HEK293T (cell line): ENCODE data around the gene BPHL.
"Not testable (repeated sequence)": the region's sequence is repeated elsewhere in the genome, so short reads cannot be mapped to it uniquely, and the experiment has no call there.

Source experiments
- CTCF ChIA-PET: fragments of 350-600 bp; formaldehyde crosslinking; extraction: SDS; loops from one replicate; lab custom pipeline; 2021; ENCODE audit warnings: antibody characterized with exemption, inconsistent platforms; lab: Yijun Ruan, JAX
- POLR2A ChIA-PET: fragments of 350-600 bp; formaldehyde crosslinking; extraction: SDS; loops from one replicate; lab custom pipeline; 2020; ENCODE audit warnings: antibody characterized with exemption, inconsistent platforms; lab: Yijun Ruan, JAX
- DNase-seq: peaks from one replicate; pipeline ENCODE4 v3.0.0; 2012; ENCODE audit warnings: mixed read lengths; ENCODE audit errors: extremely low spot score
- ARNT ChIP-seq: fragments of 450-650 bp; IDR thresholded peaks from 2 replicates; pipeline ENCODE4 v1.6.1; 2017; ENCODE audit warnings: mild to moderate bottlenecking
- BHLHE40 ChIP-seq: fragments of 450-650 bp; IDR thresholded peaks from 2 replicates; pipeline ENCODE4 v1.6.1; 2016; ENCODE audit warnings: mild to moderate bottlenecking, moderate library complexity, borderline replicate concordance
- CTBP1 ChIP-seq: fragments of 450-650 bp; IDR thresholded peaks from 2 replicates; pipeline ENCODE4 v1.6.1; 2016; ENCODE audit warnings: borderline replicate concordance
- ELF4 ChIP-seq: fragments of 450-650 bp; IDR thresholded peaks from 2 replicates; pipeline ENCODE4 v1.6.1; 2017; ENCODE audit warnings: antibody characterized with exemption
- FOXA1 ChIP-seq: fragments of 450-650 bp; IDR thresholded peaks from 2 replicates; pipeline ENCODE4 v1.6.1; 2016; ENCODE audit warnings: mild to moderate bottlenecking
- FOXK2 ChIP-seq: fragments of 450-650 bp; IDR thresholded peaks from 2 replicates; pipeline ENCODE4 v1.6.1; 2016; ENCODE audit warnings: mild to moderate bottlenecking
- FOXM1 ChIP-seq: fragments of 450-650 bp; IDR thresholded peaks from 2 replicates; pipeline ENCODE4 v1.6.1; 2017; ENCODE audit warnings: mild to moderate bottlenecking, borderline replicate concordance
- HDGF ChIP-seq: fragments of 450-650 bp; IDR thresholded peaks from 2 replicates; pipeline ENCODE4 v1.6.1; 2017; ENCODE audit warnings: antibody characterized with exemption, borderline replicate concordance
- L3MBTL2 ChIP-seq: fragments of 450-650 bp; conservative IDR thresholded peaks from 2 replicates; pipeline ENCODE4 v1.6.1; 2016; ENCODE audit warnings: mild to moderate bottlenecking
- LEF1 ChIP-seq: fragments of 450-650 bp; IDR thresholded peaks from 2 replicates; pipeline ENCODE4 v1.6.1; 2017; ENCODE audit warnings: mild to moderate bottlenecking, borderline replicate concordance
- NFRKB ChIP-seq: fragments of 450-650 bp; IDR thresholded peaks from 2 replicates; pipeline ENCODE4 v1.6.1; 2016; ENCODE audit warnings: mild to moderate bottlenecking, moderate library complexity
- SP1 ChIP-seq: fragments of 450-650 bp; IDR thresholded peaks from 2 replicates; pipeline ENCODE4 v1.6.1; 2017
- SUZ12 ChIP-seq: fragments of 450-650 bp; IDR thresholded peaks from 2 replicates; pipeline ENCODE4 v1.6.1; 2016; ENCODE audit warnings: mild to moderate bottlenecking
- TARDBP ChIP-seq: fragments of 450-650 bp; IDR thresholded peaks from 2 replicates; pipeline ENCODE4 v1.6.1; 2016
- ZNF384 ChIP-seq: fragments of 450-650 bp; IDR thresholded peaks from 2 replicates; pipeline ENCODE4 v1.6.1; 2016
- TF ChIP-seq, protein P1 (sequence below): fragments of 450-650 bp; IDR thresholded peaks from 2 replicates; pipeline ENCODE4 v1.6.1; 2016

BPHL gene

DNA sequence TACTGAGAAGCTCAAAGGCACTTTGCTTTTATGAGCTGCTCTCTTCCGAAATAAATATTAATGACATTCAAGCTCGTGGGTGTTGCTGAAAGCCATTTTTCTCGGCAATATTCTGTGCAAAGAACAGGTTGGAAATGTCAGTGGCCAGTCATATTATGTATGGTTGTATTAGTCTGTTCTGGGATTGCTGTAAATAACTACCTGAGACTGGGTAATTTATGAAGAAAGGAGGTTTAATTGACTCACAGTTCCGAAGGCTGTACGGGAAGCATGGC, 76.8 kb downstream of the BPHL start:
- no peak for TF ChIP-seq L3MBTL2
- TF ChIP-seq, protein P1, sequence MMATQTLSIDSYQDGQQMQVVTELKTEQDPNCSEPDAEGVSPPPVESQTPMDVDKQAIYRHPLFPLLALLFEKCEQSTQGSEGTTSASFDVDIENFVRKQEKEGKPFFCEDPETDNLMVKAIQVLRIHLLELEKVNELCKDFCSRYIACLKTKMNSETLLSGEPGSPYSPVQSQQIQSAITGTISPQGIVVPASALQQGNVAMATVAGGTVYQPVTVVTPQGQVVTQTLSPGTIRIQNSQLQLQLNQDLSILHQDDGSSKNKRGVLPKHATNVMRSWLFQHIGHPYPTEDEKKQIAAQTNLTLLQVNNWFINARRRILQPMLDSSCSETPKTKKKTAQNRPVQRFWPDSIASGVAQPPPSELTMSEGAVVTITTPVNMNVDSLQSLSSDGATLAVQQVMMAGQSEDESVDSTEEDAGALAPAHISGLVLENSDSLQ = no peak
- no peak for TF ChIP-seq ZNF384
- no peak for TF ChIP-seq SUZ12
- no peak for TF ChIP-seq BHLHE40
- TF ChIP-seq HDGF = no peak
- no peak for TF ChIP-seq ELF4
- TF ChIP-seq CTBP1 = no peak
- no peak for TF ChIP-seq ARNT
- TF ChIP-seq FOXM1 = no peak
- TF ChIP-seq LEF1 = no peak
- no peak for TF ChIP-seq NFRKB
- CTCF ChIA-PET = interaction anchor here (0.6 to 1.4 kb wide), 3 partner anchors 12 to 564 kb away, joined by 3 to 6 read pairs (median 4); no protein-coding TSS in a partner anchor
- no peak for DNase-seq
- POLR2A ChIA-PET = interaction anchor here (1.8 kb wide), 1 partner anchor 31 kb away, joined by 5 read pairs; no protein-coding TSS in a partner anchor

DNA sequence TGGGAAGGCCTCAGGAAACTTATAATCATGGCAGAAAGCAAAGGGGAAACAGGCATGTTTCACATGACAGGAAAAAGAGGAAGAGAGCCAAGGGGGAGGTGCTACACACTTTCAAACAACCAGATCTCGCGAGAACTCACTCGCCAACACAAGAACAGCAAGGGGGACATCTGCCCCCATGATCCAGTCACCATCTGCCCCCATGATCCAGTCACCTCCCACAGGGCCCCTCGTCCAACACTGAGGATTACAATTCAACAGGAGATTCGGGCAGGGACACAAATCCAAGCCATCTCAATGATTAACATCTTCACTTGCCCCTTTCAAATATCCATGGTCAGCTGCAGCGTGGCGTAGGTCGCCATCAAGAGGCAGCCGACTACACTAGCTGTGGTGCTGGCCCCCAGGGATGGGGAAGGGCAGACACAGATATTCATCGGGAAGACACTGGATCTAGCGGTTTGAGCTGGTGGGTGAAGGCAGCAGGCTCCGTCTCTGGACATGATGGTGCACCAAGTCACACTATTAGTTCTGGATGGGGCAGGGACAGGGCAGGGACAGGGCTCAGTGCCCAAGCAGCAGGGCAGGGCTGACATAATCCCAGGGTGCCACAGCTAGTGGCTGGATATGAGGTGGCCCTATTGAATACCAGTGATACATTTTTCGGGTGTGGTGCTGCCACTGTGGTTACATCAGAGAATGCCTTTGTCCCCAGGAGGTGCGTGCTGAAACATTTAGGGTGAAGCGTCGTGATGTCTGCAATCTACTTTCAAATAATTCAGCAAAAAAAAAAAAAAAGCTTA, 77.4 kb downstream of the BPHL start:
- POLR2A ChIA-PET = interaction anchor here (1.8 kb wide), 1 partner anchor 31 kb away, joined by 5 read pairs; no protein-coding TSS in a partner anchor
- TF ChIP-seq ZNF384 (no peak), BHLHE40 (no peak), ELF4 (no peak), ARNT (no peak), FOXM1 (no peak), FOXA1 (no peak), SP1 (no peak), CTBP1 (no peak), TARDBP (no peak), L3MBTL2 (no peak), FOXK2 (no peak), NFRKB (no peak), LEF1 (no peak), SUZ12 (no peak), HDGF (no peak)
- TF ChIP-seq, protein P1 = no peak
- CTCF ChIA-PET = interaction anchor here (0.6 to 1.4 kb wide), 6 partner anchors 12 to 76 kb away, joined by 3 to 6 read pairs (median 4); no protein-coding TSS in a partner anchor
- DNase-seq = no peak

DNA sequence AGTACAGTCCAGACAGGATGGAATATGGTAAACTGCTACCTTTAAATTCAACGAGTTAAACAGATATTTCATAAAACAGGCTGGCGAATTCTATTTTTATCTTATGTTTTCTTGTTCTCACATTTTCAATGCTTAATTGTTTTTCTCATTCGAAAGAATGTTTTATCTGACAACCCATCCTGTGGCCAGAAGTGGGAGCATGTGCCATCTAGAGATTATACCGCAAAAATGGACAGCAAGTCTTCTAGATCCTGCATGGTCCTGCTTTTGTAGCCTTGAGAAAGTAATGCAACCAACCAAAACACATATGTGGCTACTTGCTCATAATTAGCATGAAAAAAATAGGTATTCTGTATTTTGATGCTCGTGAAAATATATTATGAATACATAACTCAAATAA, 78.3 kb downstream of the BPHL start:
- no peak for DNase-seq
- CTCF ChIA-PET = interaction anchor here (0.6 to 1.4 kb wide), 4 partner anchors 12 to 66 kb away, joined by 3 to 6 read pairs (median 4); no protein-coding TSS in a partner anchor
- POLR2A ChIA-PET = no interaction called here
- TF ChIP-seq HDGF (no peak), LEF1 (no peak), NFRKB (no peak), FOXM1 (no peak), ZNF384 (no peak), CTBP1 (no peak), SP1 (no peak), FOXA1 (no peak), SUZ12 (no peak)
- TF ChIP-seq, protein P1 = no peak

DNA sequence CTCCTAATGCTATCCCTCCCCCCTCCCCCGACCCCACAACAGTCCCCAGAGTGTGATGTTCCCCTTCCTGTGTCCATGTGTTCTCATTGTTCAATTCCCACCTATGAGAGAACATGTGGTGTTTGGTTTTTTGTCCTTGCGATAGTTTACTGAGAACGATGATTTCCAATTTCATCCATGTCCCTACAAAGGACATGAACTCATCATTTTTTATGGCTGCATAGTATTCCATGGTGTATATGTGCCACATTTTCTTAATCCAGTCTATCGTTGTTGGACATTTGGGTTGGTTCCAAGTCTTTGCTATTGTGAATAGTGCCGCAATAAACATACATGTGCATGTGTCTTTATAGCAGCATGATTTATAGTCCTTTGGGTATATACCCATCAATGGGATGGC, 79.2 kb downstream of the BPHL start:
- POLR2A ChIA-PET, CTCF ChIA-PET, DNase-seq: not testable (repeated sequence)

DNA sequence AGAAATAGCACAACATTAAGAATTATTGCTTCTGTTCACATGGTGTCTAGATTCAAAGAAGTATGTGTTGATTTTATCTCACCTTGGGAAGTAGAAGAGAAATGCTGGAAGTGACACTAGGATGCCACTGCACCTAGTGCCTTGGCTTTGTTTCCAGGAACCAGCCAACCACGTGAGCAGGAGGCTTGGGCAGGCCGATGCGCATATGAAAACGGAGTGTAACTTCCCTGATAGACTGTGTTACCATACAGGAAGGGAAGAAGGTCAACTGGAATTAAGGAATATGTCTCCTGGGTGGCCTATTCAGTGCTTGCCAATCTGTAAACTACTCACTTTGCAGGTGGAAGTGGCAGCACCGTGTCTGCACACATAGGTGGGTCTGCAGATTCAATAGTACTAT, 80.9 kb downstream of the BPHL start:
- no peak for TF ChIP-seq FOXA1
- no peak for TF ChIP-seq FOXM1
- TF ChIP-seq SUZ12 = no peak
- ChIA-PET POLR2A (no interaction called here), CTCF (no interaction called here)
- no peak for DNase-seq

DNA sequence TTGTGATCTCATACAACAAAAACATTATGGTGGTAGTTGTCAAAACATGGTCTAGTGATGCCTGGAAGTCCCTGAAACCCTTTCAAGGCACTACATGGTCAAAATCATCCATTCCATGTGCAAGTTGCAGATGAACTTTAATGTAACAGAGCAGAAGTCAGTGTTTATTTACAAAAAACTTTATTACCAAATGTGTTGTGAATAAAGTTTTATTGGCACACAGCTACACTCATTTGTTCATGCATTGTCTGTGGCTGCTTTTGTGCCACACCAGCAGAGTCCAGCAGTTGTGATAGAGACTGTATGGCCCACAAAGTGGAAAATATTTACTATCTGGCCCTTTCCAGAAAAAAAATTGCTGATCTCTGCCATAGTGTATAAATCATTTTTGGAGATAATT, 82.2 kb downstream of the BPHL start:
- no peak for TF ChIP-seq SP1
- no peak for TF ChIP-seq ZNF384
- no peak for TF ChIP-seq LEF1
- TF ChIP-seq SUZ12 = no peak
- no peak for TF ChIP-seq NFRKB
- no peak for TF ChIP-seq FOXK2
- TF ChIP-seq, protein P1 = no peak
- TF ChIP-seq L3MBTL2 = no peak
- TF ChIP-seq HDGF = no peak
- no peak for TF ChIP-seq ARNT
- ChIA-PET CTCF (interaction anchor here (0.6 to 1.2 kb wide), 2 partner anchors 51 to 69 kb away, joined by 3 read pairs; no protein-coding TSS in a partner anchor), POLR2A (no interaction called here)
- DNase-seq = no peak
